ENCODE results near the gene EVX2.

GRCh38 chr2:176101842-176102241 is 18.1 kb upstream of the EVX2 start:
- TF ChIP-seq PKNOX1 (IDR thresholded peaks at IDR 0.05) (no peak), FOXM1 (IDR thresholded peaks at IDR 0.05; ENCODE audit: borderline replicate concordance) (no peak), SP1 (IDR thresholded peaks at IDR 0.05) (no peak), L3MBTL2 (conservative IDR thresholded peaks at IDR 0.05) (no peak), SUZ12 (IDR thresholded peaks at IDR 0.05) (no peak), HDGF (IDR thresholded peaks at IDR 0.05; ENCODE audit: borderline replicate concordance) (no peak), NFRKB (IDR thresholded peaks at IDR 0.05) (no peak), FOXK2 (IDR thresholded peaks at IDR 0.05) (no peak), BHLHE40 (IDR thresholded peaks at IDR 0.05; ENCODE audit: borderline replicate concordance) (no peak), TARDBP (IDR thresholded peaks at IDR 0.05) (no peak), ELF4 (IDR thresholded peaks at IDR 0.05) (no peak), CTBP1 (IDR thresholded peaks at IDR 0.05; ENCODE audit: borderline replicate concordance) (no peak), ZNF384 (IDR thresholded peaks at IDR 0.05) (no peak), FOXA1 (IDR thresholded peaks at IDR 0.05) (no peak)

All from HEK293T (cell line).